ENCODE results near the gene NPAS3.

The NPAS3 gene

DNA sequence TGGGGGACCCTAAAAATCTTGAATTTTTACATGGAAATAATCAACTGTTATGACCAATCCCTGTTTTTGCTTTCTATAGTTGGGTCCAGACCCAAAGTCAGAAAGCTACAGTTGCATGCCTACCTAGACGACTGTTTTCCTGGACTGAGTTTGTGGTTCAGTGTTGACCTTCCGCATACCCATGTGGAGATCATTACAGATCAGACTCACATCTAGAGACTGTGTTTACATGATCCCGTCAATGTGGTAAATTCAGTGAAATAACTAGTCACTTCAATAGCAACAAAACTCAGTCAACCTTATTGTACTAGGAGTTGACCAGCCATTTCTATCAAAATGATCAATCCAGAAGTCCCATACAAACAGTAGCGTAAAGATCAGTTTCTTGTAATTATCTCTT is 754.6 kb downstream of the NPAS3 start:
- no peak overlapping the region for H2AFZ ChIP-seq (ENCODE audit: low read length)
- DNase-seq = no peak
- H3K9ac ChIP-seq (ENCODE audit: low read length) = no peak overlapping the region
- H3K4me2 ChIP-seq (ENCODE audit: low read depth, low read length) = no peak overlapping the region
- no peak overlapping the region for H3K27ac ChIP-seq (ENCODE audit: low read length)
- H3K9me3 ChIP-seq (replicated peaks; ENCODE audit: insufficient read depth, low read length) = no peaks in the 10 kb centered on the region
- no peaks in the 10 kb centered on the region for H3F3A ChIP-seq (ENCODE audit: insufficient read depth, low read length)
- TF ChIP-seq EZH2 (optimal IDR thresholded peaks at IDR 0.05; ENCODE audit: low read depth, low read length) (no peak), EZH2phosphoT487 (IDR thresholded peaks at IDR 0.05; ENCODE audit: low read length) (no peak)
- TF ChIP-seq, protein P1, sequence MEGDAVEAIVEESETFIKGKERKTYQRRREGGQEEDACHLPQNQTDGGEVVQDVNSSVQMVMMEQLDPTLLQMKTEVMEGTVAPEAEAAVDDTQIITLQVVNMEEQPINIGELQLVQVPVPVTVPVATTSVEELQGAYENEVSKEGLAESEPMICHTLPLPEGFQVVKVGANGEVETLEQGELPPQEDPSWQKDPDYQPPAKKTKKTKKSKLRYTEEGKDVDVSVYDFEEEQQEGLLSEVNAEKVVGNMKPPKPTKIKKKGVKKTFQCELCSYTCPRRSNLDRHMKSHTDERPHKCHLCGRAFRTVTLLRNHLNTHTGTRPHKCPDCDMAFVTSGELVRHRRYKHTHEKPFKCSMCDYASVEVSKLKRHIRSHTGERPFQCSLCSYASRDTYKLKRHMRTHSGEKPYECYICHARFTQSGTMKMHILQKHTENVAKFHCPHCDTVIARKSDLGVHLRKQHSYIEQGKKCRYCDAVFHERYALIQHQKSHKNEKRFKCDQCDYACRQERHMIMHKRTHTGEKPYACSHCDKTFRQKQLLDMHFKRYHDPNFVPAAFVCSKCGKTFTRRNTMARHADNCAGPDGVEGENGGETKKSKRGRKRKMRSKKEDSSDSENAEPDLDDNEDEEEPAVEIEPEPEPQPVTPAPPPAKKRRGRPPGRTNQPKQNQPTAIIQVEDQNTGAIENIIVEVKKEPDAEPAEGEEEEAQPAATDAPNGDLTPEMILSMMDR (IDR thresholded peaks at IDR 0.05; ENCODE audit: low read length) = no peak
- no peaks in the 10 kb centered on the region for H3K36me3 ChIP-seq (replicated peaks; ENCODE audit: insufficient read depth, low read length)
- H3K9me2 ChIP-seq (replicated peaks; ENCODE audit: insufficient read depth, low read length) = no peaks in the 10 kb centered on the region
- no peaks in the 10 kb centered on the region for H4K20me1 ChIP-seq (ENCODE audit: insufficient read depth, low read length)
- no peaks in the 10 kb centered on the region for H3K79me2 ChIP-seq (ENCODE audit: low read length)
- no peaks in the 10 kb centered on the region for H3K4me1 ChIP-seq (ENCODE audit: low read length)
- no peak overlapping the region for H3K4me3 ChIP-seq (ENCODE audit: low read length)
- no peaks in the 10 kb centered on the region for H3K27me3 ChIP-seq (replicated peaks; ENCODE audit: insufficient read depth, low read length)

DNA sequence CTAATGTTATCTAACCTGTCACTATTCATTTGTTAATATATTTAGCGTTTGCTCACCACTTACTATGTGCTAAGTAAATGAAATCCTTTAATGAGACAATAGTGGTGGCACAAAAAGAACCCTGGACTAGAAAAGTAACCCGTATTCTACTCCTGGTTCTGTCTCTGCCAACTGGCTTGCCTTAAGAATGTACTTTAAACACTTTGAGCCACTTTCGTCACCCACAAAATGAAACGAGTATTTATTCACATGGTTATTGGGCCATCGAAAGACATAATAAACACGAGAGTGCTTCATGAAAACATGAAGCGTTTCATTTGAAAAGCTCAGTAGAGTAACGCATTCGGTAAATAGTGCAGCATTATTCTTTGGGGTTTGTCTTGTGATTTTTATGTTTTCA is 757.5 kb downstream of the NPAS3 start:
- no peak for DNase-seq
- no peak overlapping the region for H3K4me3 ChIP-seq (ENCODE audit: low read length)
- H3K27ac ChIP-seq (ENCODE audit: low read length) = no peak overlapping the region
- H3K9me3 ChIP-seq (replicated peaks; ENCODE audit: insufficient read depth, low read length) = no peaks in the 10 kb centered on the region
- H2AFZ ChIP-seq (ENCODE audit: low read length) = no peak overlapping the region
- no peak overlapping the region for H3K4me2 ChIP-seq (ENCODE audit: low read depth, low read length)
- no peaks in the 10 kb centered on the region for H3F3A ChIP-seq (ENCODE audit: insufficient read depth, low read length)
- no peaks in the 10 kb centered on the region for H3K79me2 ChIP-seq (ENCODE audit: low read length)
- H3K4me1 ChIP-seq (ENCODE audit: low read length) = no peaks in the 10 kb centered on the region
- no peaks in the 10 kb centered on the region for H3K27me3 ChIP-seq (replicated peaks; ENCODE audit: insufficient read depth, low read length)
- no peaks in the 10 kb centered on the region for H4K20me1 ChIP-seq (ENCODE audit: insufficient read depth, low read length)
- no peak overlapping the region for H3K9ac ChIP-seq (ENCODE audit: low read length)
- no peaks in the 10 kb centered on the region for H3K36me3 ChIP-seq (replicated peaks; ENCODE audit: insufficient read depth, low read length)
- TF ChIP-seq EZH2 (optimal IDR thresholded peaks at IDR 0.05; ENCODE audit: low read depth, low read length) (no peak), EZH2phosphoT487 (IDR thresholded peaks at IDR 0.05; ENCODE audit: low read length) (no peak)
- TF ChIP-seq, protein P1 (IDR thresholded peaks at IDR 0.05; ENCODE audit: low read length) = no peak
- H3K9me2 ChIP-seq (replicated peaks; ENCODE audit: insufficient read depth, low read length) = no peaks in the 10 kb centered on the region

DNA sequence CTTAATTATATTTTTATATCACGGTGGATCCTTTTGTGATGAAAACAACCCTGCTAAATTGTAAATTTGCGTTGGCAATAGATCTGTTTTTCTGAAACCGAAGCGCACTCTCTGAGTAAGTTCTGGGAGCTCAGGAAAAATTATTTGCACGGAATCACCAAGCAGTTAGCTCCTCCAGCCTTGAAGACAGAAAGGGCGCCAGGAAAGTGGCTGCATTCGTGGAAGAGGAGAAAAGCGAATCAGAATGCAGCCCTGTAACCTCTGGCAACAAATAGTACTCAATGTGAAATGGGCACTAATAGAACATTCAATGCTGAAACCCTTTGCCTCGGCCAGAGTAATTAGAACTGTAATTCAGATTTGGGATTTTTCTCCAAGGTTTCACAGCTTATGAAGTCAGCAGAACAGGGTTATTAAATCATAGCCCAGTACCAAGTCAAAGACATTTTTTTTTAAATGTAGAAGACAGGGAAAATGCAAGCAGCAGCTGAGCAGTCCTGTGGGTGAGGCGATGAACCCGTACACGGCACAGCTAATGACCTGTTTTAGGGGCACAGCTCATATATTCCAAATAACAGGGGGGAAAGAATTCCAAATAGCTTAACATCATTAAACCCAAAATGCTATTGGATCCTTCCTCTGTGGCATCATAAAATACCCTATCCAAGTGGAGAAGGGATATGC is 760.8 kb downstream of the NPAS3 start:
- Histone ChIP-seq H3K9me3 (replicated peaks; ENCODE audit: insufficient read depth, low read length) (no peaks in the 10 kb centered on the region), H3K9ac (ENCODE audit: low read length) (no peak overlapping the region), H3K4me1 (ENCODE audit: low read length) (no peaks in the 10 kb centered on the region), H2AFZ (ENCODE audit: low read length) (no peak overlapping the region), H3K36me3 (replicated peaks; ENCODE audit: insufficient read depth, low read length) (no peaks in the 10 kb centered on the region), H3K4me2 (ENCODE audit: low read depth, low read length) (no peak overlapping the region), H3F3A (ENCODE audit: insufficient read depth, low read length) (no peaks in the 10 kb centered on the region), H3K79me2 (ENCODE audit: low read length) (no peaks in the 10 kb centered on the region), H3K4me3 (ENCODE audit: low read length) (no peak overlapping the region), H4K20me1 (ENCODE audit: insufficient read depth, low read length) (no peaks in the 10 kb centered on the region), H3K9me2 (replicated peaks; ENCODE audit: insufficient read depth, low read length) (no peaks in the 10 kb centered on the region), H3K27me3 (replicated peaks; ENCODE audit: insufficient read depth, low read length) (no peaks in the 10 kb centered on the region), H3K27ac (ENCODE audit: low read length) (no peak overlapping the region)
- no peak for DNase-seq
- TF ChIP-seq EZH2phosphoT487 (IDR thresholded peaks at IDR 0.05; ENCODE audit: low read length) (no peak), EZH2 (optimal IDR thresholded peaks at IDR 0.05; ENCODE audit: low read depth, low read length) (no peak)
- TF ChIP-seq, protein P1 (IDR thresholded peaks at IDR 0.05; ENCODE audit: low read length) = no peak
